MG63 (cell line): ENCODE measurements around the gene SOWAHB. TPM values are rescaled to one million over a fixed set of nuclear protein-coding genes. Genes with fewer than 3 reads are reported as not detected.
"Not testable (repeated sequence)": the region's sequence is repeated elsewhere in the genome, so short reads cannot be mapped to it uniquely, and the experiment has no call there.

ENCODE experiments used
- DNase-seq: peaks from one replicate; pipeline ENCODE4 v3.0.0-alpha.2; 2020
- H3K27me3 ChIP-seq: fragments of 250-450 bp; sonication (Bioruptor Pico); 2 replicates; pipeline ENCODE4 v1.5.1; 2020; ENCODE audit warnings: mild to moderate bottlenecking, moderate library complexity
- H3K36me3 ChIP-seq: fragments of 250-450 bp; sonication (Bioruptor Pico); 2 replicates; pipeline ENCODE4 v1.5.1; 2020; ENCODE audit warnings: mild to moderate bottlenecking, moderate library complexity
- H3K4me3 ChIP-seq: fragments of 250-450 bp; sonication (Bioruptor Pico); 2 replicates; pipeline ENCODE4 v1.5.1; 2020; ENCODE audit warnings: mild to moderate bottlenecking, moderate library complexity
- H3K9me3 ChIP-seq: fragments of 250-450 bp; sonication (Bioruptor Pico); 2 replicates; pipeline ENCODE4 v1.5.1; 2020; ENCODE audit warnings: mild to moderate bottlenecking, moderate library complexity
- total RNA-seq: library from RNA; depleted of rRNA; stranded (reverse); fragments of >200 nt; shearing (Covaris generic); gene quantifications from 2 replicates; pipeline ENCODE4 v1.2.3, GENCODE V29; 2014; ENCODE audit warnings: low replicate concordance

SOWAHB gene
- total RNA-seq, 1 experiment from 2014 or later = not detected

GRCh38 chr4:76898949-76899645 lies 1.2 kb upstream of the SOWAHB start:
- no peak for DNase-seq
- H3K9me3 ChIP-seq = no peaks in the 10 kb centered on the region
- no peak overlapping the region for H3K4me3 ChIP-seq
- H3K27me3 ChIP-seq = peaks cover 6% of the 10 kb centered on the region; the same call in 1 of the 2 replicates
- no peaks in the 10 kb centered on the region for H3K36me3 ChIP-seq

GRCh38 chr4:76898385-76898692 lies 395 bp upstream of the SOWAHB start:
- Histone ChIP-seq H3K27me3 (peaks cover 6% of the 10 kb centered on the region; the same call in 1 of the 2 replicates), H3K4me3 (peak overlapping the region; percentile 32), H3K9me3 (no peaks in the 10 kb centered on the region), H3K36me3 (no peaks in the 10 kb centered on the region)
- DNase-seq = no peak

GRCh38 chr4:76896614-76897535 lies 1.1 kb downstream of the SOWAHB start:
- peaks cover 6% of the 10 kb centered on the region; the same call in 1 of the 2 replicates for H3K27me3 ChIP-seq
- no peaks in the 10 kb centered on the region for H3K9me3 ChIP-seq
- peak; percentile 26 for DNase-seq
- no peaks in the 10 kb centered on the region for H3K36me3 ChIP-seq
- H3K4me3 ChIP-seq = peak overlapping the region; percentile 20; the same call in 1 of the 2 replicates

GRCh38 chr4:76896048-76896447 lies 1.9 kb downstream of the SOWAHB start:
- Histone ChIP-seq H3K36me3 (no peaks in the 10 kb centered on the region), H3K4me3 (no peak overlapping the region), H3K27me3 (peaks cover 6% of the 10 kb centered on the region; the same call in 1 of the 2 replicates), H3K9me3 (no peaks in the 10 kb centered on the region)
- DNase-seq = no peak

DNA sequence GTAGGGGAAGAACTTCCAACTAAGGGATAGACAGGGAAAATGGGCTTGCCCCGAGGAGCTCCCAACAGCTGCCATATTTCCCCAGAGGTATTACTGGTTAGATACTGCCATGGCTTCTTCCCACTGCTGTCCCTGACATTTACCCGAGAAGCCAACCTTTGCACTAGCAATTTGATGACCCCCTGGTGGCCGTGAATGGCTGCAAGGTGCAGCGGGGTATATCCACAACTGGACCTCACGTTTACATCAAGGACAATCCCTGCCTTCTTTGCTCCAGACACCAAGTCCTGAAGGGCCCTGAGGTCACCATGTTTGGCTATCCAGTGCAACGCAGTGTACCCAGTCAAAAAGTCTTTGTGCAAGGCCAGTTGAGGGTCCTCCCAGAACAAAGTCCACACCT lies 2.3 kb downstream of the SOWAHB start:
- H3K36me3 ChIP-seq = no peaks in the 10 kb centered on the region
- H3K27me3 ChIP-seq = peaks cover 6% of the 10 kb centered on the region; the same call in 1 of the 2 replicates
- no peak overlapping the region for H3K4me3 ChIP-seq
- no peaks in the 10 kb centered on the region for H3K9me3 ChIP-seq
- no peak for DNase-seq

DNA sequence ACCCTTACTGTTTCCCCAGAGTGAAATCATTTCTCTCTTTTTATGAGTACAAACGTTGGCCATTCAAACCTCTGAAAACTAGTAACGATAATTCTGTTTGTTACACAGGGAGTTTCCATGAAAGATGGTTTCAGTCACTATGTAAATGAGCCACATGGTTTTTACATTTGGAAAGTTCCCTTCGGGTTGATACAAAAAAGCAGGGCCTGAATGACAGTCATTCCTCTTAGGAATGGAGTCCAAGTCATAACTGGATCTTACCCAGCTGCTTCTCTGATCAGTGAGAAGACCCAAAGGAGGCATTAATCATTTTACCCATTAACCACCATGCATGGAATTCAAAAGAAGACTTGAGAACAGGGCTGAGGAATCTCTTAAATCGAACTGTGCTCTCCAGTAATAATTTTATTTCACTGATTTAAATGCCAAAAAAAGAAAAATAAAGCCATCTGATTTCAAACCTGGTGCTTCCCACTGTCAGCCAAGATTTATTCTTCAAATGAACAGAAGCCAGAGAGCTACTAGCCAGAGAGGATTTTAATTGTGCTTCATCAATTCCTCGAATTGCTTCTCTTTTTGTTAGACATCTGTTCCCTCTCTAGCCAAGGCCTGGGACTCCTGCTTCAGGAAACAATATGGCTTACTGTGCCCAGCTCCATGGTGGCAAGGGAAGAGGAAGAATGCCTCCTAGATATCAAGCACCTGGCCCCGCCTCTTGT lies 3.2 kb downstream of the SOWAHB start:
- Histone ChIP-seq H3K4me3 (no peak overlapping the region), H3K27me3 (peaks cover 6% of the 10 kb centered on the region; the same call in 1 of the 2 replicates), H3K9me3 (no peaks in the 10 kb centered on the region), H3K36me3 (no peaks in the 10 kb centered on the region)
- DNase-seq = no peak

GRCh38 chr4:76892601-76893000 lies 5.3 kb downstream of the SOWAHB start:
- H3K36me3 ChIP-seq = no peaks in the 10 kb centered on the region
- no peak overlapping the region for H3K4me3 ChIP-seq
- no peaks in the 10 kb centered on the region for H3K9me3 ChIP-seq
- DNase-seq = no peak
- peaks cover 4% of the 10 kb centered on the region; the same call in 1 of the 2 replicates for H3K27me3 ChIP-seq

DNA sequence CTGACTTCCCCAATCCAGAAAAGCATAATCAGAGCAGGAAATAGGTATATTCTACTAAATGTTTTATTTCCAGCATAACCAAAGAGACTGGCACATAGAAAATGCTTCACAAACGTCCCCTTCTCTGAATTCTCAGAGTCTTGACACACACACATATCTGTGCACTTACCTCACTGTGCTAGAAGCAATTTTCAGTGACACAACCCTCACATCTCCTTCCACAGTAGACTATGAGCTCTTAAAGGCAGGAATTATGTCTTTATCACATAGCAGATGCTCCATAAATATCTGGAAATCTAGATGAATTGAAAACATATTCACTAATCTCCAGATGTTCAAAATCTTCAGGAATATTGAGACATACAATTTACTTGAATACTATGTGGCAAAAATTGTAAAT lies 5.9 kb downstream of the SOWAHB start:
- Histone ChIP-seq H3K36me3 (no peaks in the 10 kb centered on the region), H3K4me3 (no peak overlapping the region), H3K27me3 (peaks cover 2% of the 10 kb centered on the region; the same call in 1 of the 2 replicates), H3K9me3 (no peaks in the 10 kb centered on the region)
- no peak for DNase-seq

- Histone ChIP-seq H3K4me3 (no peak overlapping the region), H3K9me3 (no peaks in the 10 kb centered on the region), H3K36me3 (no peaks in the 10 kb centered on the region), H3K27me3 (no peaks in the 10 kb centered on the region; the same call in 1 of the 2 replicates)
- DNase-seq = no peak
Observed at GRCh38 chr4:76886848-76887441, 11.0 kb downstream of the SOWAHB start.

DNA sequence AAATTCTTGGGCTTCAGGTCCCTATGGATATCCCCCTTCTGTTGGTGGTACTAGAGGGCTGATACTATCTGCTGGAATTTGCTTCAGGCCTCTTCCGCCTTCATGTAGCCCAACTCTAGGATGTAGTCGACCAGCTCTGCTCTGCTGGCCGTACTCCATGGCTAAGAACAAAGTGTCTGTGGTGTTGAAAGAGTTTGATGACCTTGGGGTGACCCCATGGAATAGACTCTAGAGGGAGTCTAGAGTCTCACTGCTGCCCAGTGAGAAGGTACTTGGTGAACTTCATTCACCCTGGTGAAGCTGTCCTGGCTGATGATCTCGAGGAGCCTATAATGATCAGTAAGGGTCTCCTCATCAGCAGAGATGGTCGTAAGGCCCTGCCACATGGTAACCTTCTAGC lies 11.7 kb downstream of the SOWAHB start:
- Histone ChIP-seq H3K27me3 (no peaks in the 10 kb centered on the region; the same call in 1 of the 2 replicates), H3K9me3 (no peaks in the 10 kb centered on the region), H3K4me3 (no peak overlapping the region), H3K36me3 (no peaks in the 10 kb centered on the region)
- DNase-seq = no peak

DNA sequence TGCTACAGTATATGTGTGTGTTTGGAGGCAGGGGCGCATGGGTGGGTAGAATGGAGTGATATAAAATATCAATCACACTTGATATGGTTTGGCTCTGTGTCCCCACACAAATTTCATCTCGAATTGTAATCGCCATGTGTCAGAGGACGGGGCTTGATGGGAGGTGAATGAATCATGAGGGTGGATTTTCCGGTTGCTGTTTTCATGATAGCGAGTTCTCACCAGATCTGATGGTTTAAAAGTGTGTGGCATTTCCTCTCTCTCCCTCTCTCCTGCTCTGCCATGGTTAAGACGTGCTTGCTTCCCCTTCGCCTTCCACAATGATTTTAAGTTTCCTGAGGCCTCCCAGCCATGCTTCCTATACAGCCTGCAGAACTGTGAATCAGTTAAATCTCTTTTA lies 14.8 kb downstream of the SOWAHB start:
- Histone ChIP-seq H3K36me3 (no peaks in the 10 kb centered on the region), H3K4me3 (no peak overlapping the region), H3K27me3 (no peaks in the 10 kb centered on the region; the same call in 1 of the 2 replicates), H3K9me3 (no peaks in the 10 kb centered on the region)
- DNase-seq = no peak

GRCh38 chr4:76882630-76883029 lies 15.3 kb downstream of the SOWAHB start:
- no peaks in the 10 kb centered on the region for H3K9me3 ChIP-seq
- no peak overlapping the region for H3K4me3 ChIP-seq
- H3K36me3 ChIP-seq = no peaks in the 10 kb centered on the region
- no peaks in the 10 kb centered on the region; the same call in 1 of the 2 replicates for H3K27me3 ChIP-seq
- no peak for DNase-seq

DNA sequence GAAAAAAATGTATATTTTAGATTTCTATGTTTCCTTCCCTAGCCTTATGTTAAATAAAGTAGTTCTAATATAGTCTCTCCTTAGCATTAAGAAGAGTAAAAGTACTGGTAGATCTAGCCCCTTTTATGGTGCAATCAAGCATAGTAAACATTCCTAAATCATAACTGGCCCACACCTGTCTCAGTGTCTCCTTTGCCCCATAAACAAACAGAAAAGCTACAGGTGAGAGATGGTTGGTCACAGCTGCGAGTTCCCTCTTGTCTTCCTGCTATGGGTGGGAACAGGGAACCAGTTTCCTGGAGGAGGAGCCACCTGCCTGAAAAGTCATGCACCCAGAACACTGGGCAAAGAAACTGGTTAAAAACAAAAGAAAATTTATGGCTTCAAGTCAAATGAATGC lies 16.6 kb downstream of the SOWAHB start:
- H3K9me3 ChIP-seq = no peaks in the 10 kb centered on the region
- no peak overlapping the region for H3K4me3 ChIP-seq
- H3K27me3 ChIP-seq = no peaks in the 10 kb centered on the region; the same call in 1 of the 2 replicates
- DNase-seq = no peak
- no peaks in the 10 kb centered on the region for H3K36me3 ChIP-seq

DNA sequence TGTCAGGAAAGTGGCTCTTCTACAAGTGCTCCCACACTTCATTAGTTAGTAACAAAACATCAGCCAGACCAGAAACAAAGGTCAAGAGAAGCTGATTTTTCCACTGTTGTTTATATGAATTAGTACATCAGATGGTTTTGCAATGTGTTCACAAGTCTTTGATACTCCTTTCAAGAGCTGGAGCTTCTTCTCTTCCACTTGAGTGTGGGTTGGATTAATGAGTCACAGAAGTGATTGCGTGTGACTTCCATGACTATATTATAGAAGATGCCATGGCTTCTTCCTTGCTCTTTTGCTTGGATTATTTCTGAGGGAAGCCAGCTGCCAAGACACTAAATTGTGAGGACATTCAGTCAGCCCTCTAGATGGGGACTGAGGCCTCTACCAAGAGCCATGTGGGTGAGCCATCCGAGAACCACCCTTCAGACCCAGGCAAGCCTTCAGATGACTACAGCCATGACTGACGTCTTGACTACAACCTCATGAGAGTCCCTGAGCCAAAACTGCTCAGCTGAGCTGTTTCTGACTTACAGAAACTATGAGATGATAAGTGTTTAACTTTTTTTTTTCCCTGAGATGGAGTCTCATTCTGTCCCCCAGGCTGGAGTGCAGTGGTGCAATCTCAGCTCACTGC lies 18.1 kb downstream of the SOWAHB start:
- H3K9me3 ChIP-seq = no peaks in the 10 kb centered on the region
- no peak for DNase-seq
- H3K36me3 ChIP-seq = no peaks in the 10 kb centered on the region
- peaks cover 1% of the 10 kb centered on the region for H3K27me3 ChIP-seq
- no peak overlapping the region for H3K4me3 ChIP-seq

DNA sequence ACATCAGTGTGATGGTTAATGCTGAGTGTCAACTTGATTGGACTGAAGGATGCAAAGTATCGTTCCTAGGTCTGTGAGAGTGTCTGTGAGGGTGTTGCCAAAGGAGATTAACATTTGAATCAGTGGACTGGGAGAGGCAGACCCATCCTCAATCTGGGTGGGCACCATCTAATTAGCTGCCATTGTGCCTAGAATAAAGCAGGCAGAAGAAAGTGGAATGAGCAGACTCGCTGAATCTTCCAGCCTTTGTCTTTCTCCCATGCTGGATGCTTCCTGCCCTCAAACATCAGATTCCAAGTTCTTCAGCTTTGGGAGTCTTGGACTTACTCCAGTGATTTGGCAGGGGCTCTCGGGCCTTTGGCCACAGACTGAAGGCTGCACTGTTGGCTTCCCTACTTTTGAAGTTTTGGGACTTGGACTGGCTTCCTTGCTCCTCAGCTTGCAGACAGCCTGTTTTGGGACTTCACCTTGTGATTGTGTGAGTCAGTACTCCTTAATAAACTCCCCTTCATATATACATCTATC lies 19.2 kb downstream of the SOWAHB start:
- not testable (repeated sequence) for H3K36me3 ChIP-seq, H3K4me3 ChIP-seq, H3K9me3 ChIP-seq, H3K27me3 ChIP-seq, DNase-seq

- Histone ChIP-seq H3K9me3 (no peaks in the 10 kb centered on the region), H3K27me3 (peaks cover 2% of the 10 kb centered on the region; the same call in 1 of the 2 replicates), H3K36me3 (no peaks in the 10 kb centered on the region), H3K4me3 (no peak overlapping the region)
- DNase-seq = no peak
Observed at GRCh38 chr4:76874176-76874575, 23.8 kb downstream of the SOWAHB start.
